Measurements from ENCODE around the gene MED9. TPM values are rescaled to one million over a fixed set of nuclear protein-coding genes. Genes with fewer than 3 reads are reported as not detected.

The MED9 gene
- total and polyA plus RNA-seq, 4 donors, result 10.8 to 15.4 (median 13.3) TPM

- Histone ChIP-seq H3K9me3 (ENCODE audit: control insufficient read depth in 4 of 4, insufficient read depth in 3 of 4, low read length in 3 of 4) (no peaks in the 10 kb centered on the region), H3K27ac (ENCODE audit: low read depth in 1 of 2, low read length in 1 of 2) (no peak overlapping the region), H3K36me3 (ENCODE audit: control insufficient read depth in 4 of 4, insufficient read depth in 4 of 4, low read length in 4 of 4) (no peaks in the 10 kb centered on the region), H3K9ac (ENCODE audit: insufficient read depth in 1 of 2, low read length in 2 of 2) (no peak overlapping the region), H3K4me3 (no peak overlapping the region), H3K27me3 (ENCODE audit: control insufficient read depth in 3 of 3, insufficient read depth in 3 of 3, low read length in 2 of 3) (no peaks in the 10 kb centered on the region), H3K4me1 (ENCODE audit: control insufficient read depth in 5 of 5, insufficient read depth in 5 of 5, low read length in 5 of 5) (peaks cover 0 to 20% (median 14%) of the 10 kb centered on the region in 5 donors)
- no peak for TF ChIP-seq CTCF (IDR thresholded peaks at IDR 0.05; ENCODE audit: control extremely low read depth, extremely low read depth)
- DNase-seq (peak in 2 of 3 donors; percentile 33 to 40), ATAC-seq (ENCODE audit: insufficient read depth, low FRiP score) (no peak)
- 77 to 84% methylated on average over 15 of the region's 15 CpGs for WGBS, 2 donors
Observed at GRCh38 chr17:17540278-17540906, 63.6 kb downstream of the MED9 start.

GRCh38 chr17:17540935-17541639, 64.3 kb downstream of the MED9 start:
- no peaks in the 10 kb centered on the region for H3K9me3 ChIP-seq (ENCODE audit: control insufficient read depth in 4 of 4, insufficient read depth in 3 of 4, low read length in 3 of 4)
- ATAC-seq (ENCODE audit: insufficient read depth, low FRiP score), result no peak
- WGBS, 2 donors, result 84 to 86% methylated on average over 23 of the region's 23 CpGs
- DNase-seq, result no peak
- H3K36me3 ChIP-seq (ENCODE audit: control insufficient read depth in 4 of 4, insufficient read depth in 4 of 4, low read length in 4 of 4), result no peaks in the 10 kb centered on the region
- H3K27ac ChIP-seq (ENCODE audit: low read depth in 1 of 2, low read length in 1 of 2), result no peak overlapping the region
- H3K27me3 ChIP-seq (ENCODE audit: control insufficient read depth in 3 of 3, insufficient read depth in 3 of 3, low read length in 2 of 3), result no peaks in the 10 kb centered on the region
- peaks cover 0 to 20% (median 14%) of the 10 kb centered on the region in 5 donors for H3K4me1 ChIP-seq (ENCODE audit: control insufficient read depth in 5 of 5, insufficient read depth in 5 of 5, low read length in 5 of 5)
- no peak overlapping the region for H3K4me3 ChIP-seq
- no peak overlapping the region for H3K9ac ChIP-seq (ENCODE audit: insufficient read depth in 1 of 2, low read length in 2 of 2)
- TF ChIP-seq CTCF (IDR thresholded peaks at IDR 0.05; ENCODE audit: control extremely low read depth, extremely low read depth), result no peak

- 73 to 84% methylated on average over 5 of the region's 5 CpGs for WGBS, 2 donors
- Histone ChIP-seq H3K4me1 (ENCODE audit: control insufficient read depth in 5 of 5, insufficient read depth in 5 of 5, low read length in 5 of 5) (peaks cover 0 to 20% (median 13%) of the 10 kb centered on the region in 5 donors), H3K9me3 (ENCODE audit: control insufficient read depth in 4 of 4, insufficient read depth in 3 of 4, low read length in 3 of 4) (no peaks in the 10 kb centered on the region), H3K36me3 (ENCODE audit: control insufficient read depth in 4 of 4, insufficient read depth in 4 of 4, low read length in 4 of 4) (no peaks in the 10 kb centered on the region), H3K27ac (ENCODE audit: low read depth in 1 of 2, low read length in 1 of 2) (no peak overlapping the region), H3K4me3 (no peak overlapping the region), H3K27me3 (ENCODE audit: control insufficient read depth in 3 of 3, insufficient read depth in 3 of 3, low read length in 2 of 3) (no peaks in the 10 kb centered on the region), H3K9ac (ENCODE audit: insufficient read depth in 1 of 2, low read length in 2 of 2) (no peak overlapping the region)
- DNase-seq (no peak), ATAC-seq (ENCODE audit: insufficient read depth, low FRiP score) (no peak)
- TF ChIP-seq CTCF (IDR thresholded peaks at IDR 0.05; ENCODE audit: control extremely low read depth, extremely low read depth), result no peak
Observed at GRCh38 chr17:17541640-17542001, 64.8 kb downstream of the MED9 start.

Small RNAs within 50 kb of the gene (small RNA-seq; reads per million reads assigned to genes)
- gene RF00019 (ENCODE audit: low replicate concordance), result not detected

Other genes starting within 250 kb of the MED9 start
- 100 to 1,000 TPM; 111 to 118 TPM for gene FLCN, start 239.8 kb upstream of the MED9 start, total RNA-seq
- 10 to 100 TPM; 31.4 to 48.9 TPM for gene FLCN, start 239.8 kb upstream of the MED9 start, polyA plus RNA-seq
- 10 to 100 TPM; 52.1 to 63.3 TPM for gene COPS3, start 195.8 kb upstream of the MED9 start, total RNA-seq
- 10 to 100 TPM; 32.9 to 48.3 TPM for gene COPS3, start 195.8 kb upstream of the MED9 start, polyA plus RNA-seq
- gene NT5M, start 173.6 kb upstream of the MED9 start, total RNA-seq, result 1 to 10 TPM; 2.1 to 2.8 TPM
- gene NT5M, start 173.6 kb upstream of the MED9 start, polyA plus RNA-seq, result 1 to 10 TPM; 1.7 to 2.1 TPM
- 10 to 100 TPM in 1 of 2 donors, 1 to 10 TPM in 1; 3.8 to 11.4 TPM for gene RASD1, start 19.4 kb downstream of the MED9 start, total RNA-seq
- 10 to 100 TPM; 13.5 to 53.8 TPM for gene RASD1, start 19.4 kb downstream of the MED9 start, polyA plus RNA-seq
- 10 to 100 TPM; 18.7 to 59.1 TPM for gene PEMT, start 114.7 kb downstream of the MED9 start, total RNA-seq
- 10 to 100 TPM; 32.7 to 36.1 TPM for gene PEMT, start 114.7 kb downstream of the MED9 start, polyA plus RNA-seq
- gene RAI1, start 204.5 kb downstream of the MED9 start, total RNA-seq, result 10 to 100 TPM; 41.6 to 44.4 TPM
- 10 to 100 TPM; 14.5 to 15.1 TPM for gene RAI1, start 204.5 kb downstream of the MED9 start, polyA plus RNA-seq